Left ventricle myocardium inferior (tissue), 1 donor: ENCODE results near the gene BTBD1. TPM values are rescaled to one million over a fixed set of nuclear protein-coding genes. Genes with fewer than 3 reads are reported as not detected.

Source experiments
- DNase-seq: peaks from one replicate; pipeline ENCODE4 v3.0.0-alpha.2; 2020
- H3K27ac ChIP-seq: fragments of 200-600 bp; replicated peaks from 2 replicates; pipeline ENCODE4 v1.8.0; 2021
- H3K27me3 ChIP-seq: fragments of 200-600 bp; 2 replicates; pipeline ENCODE4 v1.8.0; 2021; ENCODE audit warnings: low read depth
- H3K36me3 ChIP-seq: fragments of 200-600 bp; 2 replicates; pipeline ENCODE4 v1.8.0; 2021
- H3K4me1 ChIP-seq: fragments of 200-600 bp; 2 replicates; pipeline ENCODE4 v1.8.0; 2021
- H3K4me3 ChIP-seq: fragments of 200-600 bp; 2 replicates; pipeline ENCODE4 v1.8.0; 2021; ENCODE audit warnings: mild to moderate bottlenecking, moderate library complexity
- H3K9me3 ChIP-seq: fragments of 200-600 bp; replicated peaks from 2 replicates; pipeline ENCODE4 v1.8.0; 2021
- CTCF ChIP-seq: fragments of 200-600 bp; IDR thresholded peaks from 2 replicates; pipeline ENCODE4 v1.8.0; 2021; ENCODE audit warnings: antibody characterized with exemption, mild to moderate bottlenecking, borderline replicate concordance
- intact Hi-C: fragments of 100-400 bp; cut with micrococcal nuclease; formaldehyde crosslinking; loops from one replicate; pipeline ENCODE4 v1.11.0; 2022
- total RNA-seq: library from RNA; stranded (reverse); fragmentation: NEBNext Ultra II Directional; extraction: Animal tissue kit (Norgen Biotek cat#: 25700); gene quantifications from one replicate; pipeline ENCODE4 v1.2.1, GENCODE V29; 2021
- donor health status: DM: no; HTN: yes; CAD: no; lungs with severe emphysema.

Gene BTBD1
- total RNA-seq, 1 donor from 2014 or later: 169 TPM

GRCh38 chr15:83018436-83018835 is 48.6 kb downstream of the BTBD1 start:
- intact Hi-C loops: no loop called here
- Histone ChIP-seq H3K27me3 (no peaks in the 10 kb centered on the region), H3K4me1 (no peaks in the 10 kb centered on the region), H3K36me3 (peaks cover 70% of the 10 kb centered on the region), H3K27ac (no peak overlapping the region), H3K9me3 (no peaks in the 10 kb centered on the region), H3K4me3 (no peak overlapping the region)
- no peak for DNase-seq
- no peak for TF ChIP-seq CTCF

- Histone ChIP-seq H3K36me3 (peaks cover 58% of the 10 kb centered on the region), H3K27ac (no peak overlapping the region), H3K27me3 (no peaks in the 10 kb centered on the region), H3K4me3 (no peak overlapping the region), H3K9me3 (no peaks in the 10 kb centered on the region), H3K4me1 (peaks cover 10% of the 10 kb centered on the region)
- no peak for TF ChIP-seq CTCF
- DNase-seq: no peak
- intact Hi-C loops: no loop called here
Measured at GRCh38 chr15:83016906-83017305, 50.1 kb downstream of the BTBD1 start.

GRCh38 chr15:83015361-83015760 is 51.7 kb downstream of the BTBD1 start:
- intact Hi-C loops: no loop called here
- Histone ChIP-seq H3K27me3 (no peaks in the 10 kb centered on the region), H3K4me3 (no peak overlapping the region), H3K36me3 (peaks cover 47% of the 10 kb centered on the region), H3K27ac (no peak overlapping the region), H3K9me3 (no peaks in the 10 kb centered on the region), H3K4me1 (peaks cover 25% of the 10 kb centered on the region)
- no peak for TF ChIP-seq CTCF
- DNase-seq: no peak

- H3K36me3 ChIP-seq: peaks cover 43% of the 10 kb centered on the region
- no peak overlapping the region for H3K27ac ChIP-seq
- no peaks in the 10 kb centered on the region for H3K27me3 ChIP-seq
- DNase-seq: no peak
- intact Hi-C loops: no loop called here
- H3K4me3 ChIP-seq: no peak overlapping the region
- no peak for TF ChIP-seq CTCF
- H3K4me1 ChIP-seq: peaks cover 36% of the 10 kb centered on the region
- H3K9me3 ChIP-seq: no peaks in the 10 kb centered on the region
Measured at GRCh38 chr15:83014205-83014653, 52.8 kb downstream of the BTBD1 start.

- no peak for DNase-seq
- Histone ChIP-seq H3K36me3 (peaks cover 45% of the 10 kb centered on the region), H3K4me1 (peaks cover 36% of the 10 kb centered on the region), H3K27me3 (no peaks in the 10 kb centered on the region), H3K9me3 (no peaks in the 10 kb centered on the region), H3K27ac (no peak overlapping the region), H3K4me3 (no peak overlapping the region)
- intact Hi-C loops: no loop called here
- no peak for TF ChIP-seq CTCF
Measured at GRCh38 chr15:83012636-83013035, 54.4 kb downstream of the BTBD1 start.

GRCh38 chr15:83012076-83012426 is 55.0 kb downstream of the BTBD1 start:
- H3K36me3 ChIP-seq: peaks cover 46% of the 10 kb centered on the region
- intact Hi-C loops: no loop called here
- no peaks in the 10 kb centered on the region for H3K9me3 ChIP-seq
- no peak for TF ChIP-seq CTCF
- peaks cover 37% of the 10 kb centered on the region for H3K4me1 ChIP-seq
- H3K4me3 ChIP-seq: peak overlapping the region; percentile 100
- DNase-seq: no peak
- peak overlapping the region; percentile 91 for H3K27ac ChIP-seq
- H3K27me3 ChIP-seq: no peaks in the 10 kb centered on the region
